GM23338 (cell line): ENCODE measurements around the gene FAXC. TPM values are rescaled to one million over a fixed set of nuclear protein-coding genes. Genes with fewer than 3 reads are reported as not detected.

ENCODE experiments used
- ATAC-seq: fragments of 200-7000 bp; cut with Tn5 transposase; 3 replicates; pipeline ENCODE4 v1.9.1; 2020
- DNase-seq: peaks from one replicate; pipeline ENCODE4 v3.0.0-alpha.2; 2015; ENCODE audit warnings: low spot score
- H2AFZ ChIP-seq: fragments of 200-600 bp; sonication (generic); 2 replicates; pipeline ENCODE4 v1.8.0; 2016; ENCODE audit warnings: antibody characterized with exemption, mild to moderate bottlenecking, moderate library complexity
- H3F3A ChIP-seq: fragments of 200-600 bp; sonication (generic); replicated peaks from 2 replicates; pipeline ENCODE4 v1.8.0; 2017; ENCODE audit warnings: antibody characterized with exemption, mixed run types, low read depth
- H3K27ac ChIP-seq: fragments of 200-600 bp; sonication (generic); 2 replicates; pipeline ENCODE4 v1.6.1; 2016; ENCODE audit warnings: low read depth
- H3K27me3 ChIP-seq: fragments of 200-600 bp; sonication (generic); 2 replicates; pipeline ENCODE4 v1.8.0; 2016; ENCODE audit warnings: mild to moderate bottlenecking, mixed run types, moderate library complexity; ENCODE audit not compliant: insufficient read depth
- H3K36me3 ChIP-seq: fragments of 200-600 bp; sonication (generic); 2 replicates; pipeline ENCODE4 v1.8.0; 2016; ENCODE audit warnings: mild to moderate bottlenecking; ENCODE audit not compliant: insufficient read depth
- H3K4me1 ChIP-seq: fragments of 200-600 bp; sonication (generic); 2 replicates; pipeline ENCODE4 v1.8.0; 2016; ENCODE audit warnings: mild to moderate bottlenecking, moderate library complexity; ENCODE audit not compliant: insufficient read depth
- H3K4me2 ChIP-seq: fragments of 200-600 bp; sonication (generic); 2 replicates; pipeline ENCODE4 v1.7.1; 2017; ENCODE audit warnings: mixed run types
- H3K4me3 ChIP-seq: fragments of 200-600 bp; sonication (generic); 2 replicates; pipeline ENCODE4 v1.6.1; 2016; ENCODE audit warnings: mixed run types
- H3K79me2 ChIP-seq: fragments of 200-600 bp; sonication (generic); replicated peaks from 2 replicates; pipeline ENCODE4 v1.8.0; 2017; ENCODE audit warnings: mild to moderate bottlenecking; ENCODE audit not compliant: insufficient read depth
- H3K9me2 ChIP-seq: fragments of 200-600 bp; sonication (generic); 2 replicates; pipeline ENCODE4 v1.8.0; 2017; ENCODE audit not compliant: insufficient read depth
- H4K20me1 ChIP-seq: fragments of 200-600 bp; sonication (generic); replicated peaks from 2 replicates; pipeline ENCODE4 v1.8.0; 2017; ENCODE audit warnings: mild to moderate bottlenecking; ENCODE audit not compliant: insufficient read depth
- H3K27ac Mint-ChIP-seq: 2 replicates; pipeline ENCODE4 v1.8.0; 2020; ENCODE audit warnings: inconsistent platforms, mild to moderate bottlenecking, moderate library complexity, mixed read lengths
- H3K27me3 Mint-ChIP-seq: 3 replicates; pipeline ENCODE4 v1.8.0; 2022; ENCODE audit warnings: low read depth, mild to moderate bottlenecking, moderate library complexity, mixed read lengths, inconsistent platforms; ENCODE audit not compliant: insufficient read depth, poor library complexity
- H3K36me3 Mint-ChIP-seq: 3 replicates; pipeline ENCODE4 v1.8.0; 2021; ENCODE audit warnings: low read depth, mild to moderate bottlenecking, inconsistent platforms, moderate library complexity, mixed read lengths
- H3K4me1 Mint-ChIP-seq: 3 replicates; pipeline ENCODE4 v1.8.0; 2020; ENCODE audit warnings: mild to moderate bottlenecking, inconsistent platforms, mixed read lengths
- H3K4me3 Mint-ChIP-seq: 3 replicates; pipeline ENCODE4 v1.8.0; 2021; ENCODE audit warnings: moderate library complexity, mild to moderate bottlenecking, inconsistent platforms, mixed read lengths
- H3K9me3 Mint-ChIP-seq: 3 replicates; pipeline ENCODE4 v1.8.0; 2020; ENCODE audit warnings: moderate library complexity, mild to moderate bottlenecking, inconsistent platforms, mixed read lengths
- CREB1 ChIP-seq: fragments of 250-450 bp; sonication (Bioruptor Pico); IDR thresholded peaks from 2 replicates; pipeline ENCODE4 v1.5.0; 2020; ENCODE audit warnings: low read depth, mild to moderate bottlenecking, moderate library complexity
- JUNB ChIP-seq: IDR thresholded peaks from one replicate; pipeline ENCODE4 v1.6.1; 2016; ENCODE audit warnings: antibody characterized with exemption; ENCODE audit not compliant: unreplicated experiment
- STAT1 ChIP-seq: IDR thresholded peaks from one replicate; pipeline ENCODE4 v1.6.1; 2016; ENCODE audit warnings: antibody characterized with exemption; ENCODE audit not compliant: unreplicated experiment
- ZNF114 ChIP-seq: fragments of 250-450 bp; sonication (Bioruptor Pico); IDR thresholded peaks from 2 replicates; pipeline ENCODE4 v1.5.0; 2020; ENCODE audit warnings: mild to moderate bottlenecking, moderate library complexity
- ZNF331 ChIP-seq: fragments of 250-450 bp; sonication (Bioruptor Pico); IDR thresholded peaks from 2 replicates; pipeline ENCODE4 v1.5.0; 2020; ENCODE audit warnings: low read depth, mild to moderate bottlenecking, moderate library complexity
- polyA plus RNA-seq: library from polyadenylated mRNA; unstranded; fragments of >200 nt; fragmentation: Nextera tagmentation; extraction: Ambion mirVana; gene quantifications from 2 replicates; pipeline ENCODE4 v1.2.1, GENCODE V29; 2016
- total RNA-seq: library from RNA; depleted of rRNA; stranded (reverse); fragments of >200 nt; shearing (Covaris generic); gene quantifications from 2 replicates; pipeline ENCODE4 v1.2.3, GENCODE V29; 2014
- TF ChIP-seq, protein P1 (sequence below): IDR thresholded peaks from 2 replicates; pipeline ENCODE4 v1.6.1; 2016; ENCODE audit warnings: antibody characterized with exemption
- TF ChIP-seq, protein P2 (sequence below): IDR thresholded peaks from one replicate; pipeline ENCODE4 v1.6.1; 2018; ENCODE audit warnings: antibody characterized with exemption; ENCODE audit not compliant: unreplicated experiment
- TF ChIP-seq, protein P3 (sequence below), 2 experiments: fragments of 200-600 bp in 1 of 2; sonication (generic) in 1 of 2; conservative IDR thresholded peaks; 2 replicates each; pipeline versions ENCODE4 v1.5.1 to v1.6.1; 2016 to 2017; ENCODE audit warnings: antibody characterized with exemption in 2 of 2, low read depth in 2 of 2, mild to moderate bottlenecking in 2 of 2, moderate library complexity in 1 of 2

FAXC gene
- total and polyA plus RNA-seq, 2 experiments from 2014 or later: 10.5 to 15.2 TPM

DNA sequence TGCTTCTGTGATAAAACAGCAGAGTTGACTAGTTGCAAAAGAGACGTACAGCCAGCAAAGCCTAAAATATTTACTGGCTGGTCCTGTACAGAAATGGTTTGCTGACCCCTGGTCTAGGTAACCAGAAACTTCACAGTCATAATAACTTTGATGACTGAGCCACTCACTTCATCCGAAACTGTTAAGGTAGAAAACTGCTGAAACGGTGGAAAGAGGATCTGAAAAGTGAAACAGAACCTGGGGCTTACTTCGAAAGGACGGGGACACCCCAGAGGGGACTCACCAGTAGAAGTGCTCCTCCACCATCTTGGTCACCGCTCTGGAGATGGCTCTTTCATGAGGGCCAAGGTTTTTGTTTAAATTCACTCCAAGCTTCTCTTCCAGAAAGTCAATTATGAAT is 16.4 kb downstream of the FAXC start:
- Histone ChIP-seq H3K79me2 (no peaks in the 10 kb centered on the region), H3K4me2 (no peak overlapping the region), H3F3A (no peaks in the 10 kb centered on the region), H3K4me3 (no peak overlapping the region), H3K36me3 (no peaks in the 10 kb centered on the region), H3K27ac (no peak overlapping the region), H3K4me1 (no peaks in the 10 kb centered on the region; the same call in 1 of the 2 replicates), H3K9me2 (no peaks in the 10 kb centered on the region), H2AFZ (no peak overlapping the region), H4K20me1 (no peaks in the 10 kb centered on the region; the same call in 1 of the 2 replicates), H3K27me3 (no peaks in the 10 kb centered on the region)
- TF ChIP-seq ZNF114 (CRISPR knock-in tag): no peak
- TF ChIP-seq, protein P1, sequence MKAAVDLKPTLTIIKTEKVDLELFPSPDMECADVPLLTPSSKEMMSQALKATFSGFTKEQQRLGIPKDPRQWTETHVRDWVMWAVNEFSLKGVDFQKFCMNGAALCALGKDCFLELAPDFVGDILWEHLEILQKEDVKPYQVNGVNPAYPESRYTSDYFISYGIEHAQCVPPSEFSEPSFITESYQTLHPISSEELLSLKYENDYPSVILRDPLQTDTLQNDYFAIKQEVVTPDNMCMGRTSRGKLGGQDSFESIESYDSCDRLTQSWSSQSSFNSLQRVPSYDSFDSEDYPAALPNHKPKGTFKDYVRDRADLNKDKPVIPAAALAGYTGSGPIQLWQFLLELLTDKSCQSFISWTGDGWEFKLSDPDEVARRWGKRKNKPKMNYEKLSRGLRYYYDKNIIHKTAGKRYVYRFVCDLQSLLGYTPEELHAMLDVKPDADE: no peak
- TF ChIP-seq ZNF331 (CRISPR knock-in tag): no peak
- TF ChIP-seq, protein P2, sequence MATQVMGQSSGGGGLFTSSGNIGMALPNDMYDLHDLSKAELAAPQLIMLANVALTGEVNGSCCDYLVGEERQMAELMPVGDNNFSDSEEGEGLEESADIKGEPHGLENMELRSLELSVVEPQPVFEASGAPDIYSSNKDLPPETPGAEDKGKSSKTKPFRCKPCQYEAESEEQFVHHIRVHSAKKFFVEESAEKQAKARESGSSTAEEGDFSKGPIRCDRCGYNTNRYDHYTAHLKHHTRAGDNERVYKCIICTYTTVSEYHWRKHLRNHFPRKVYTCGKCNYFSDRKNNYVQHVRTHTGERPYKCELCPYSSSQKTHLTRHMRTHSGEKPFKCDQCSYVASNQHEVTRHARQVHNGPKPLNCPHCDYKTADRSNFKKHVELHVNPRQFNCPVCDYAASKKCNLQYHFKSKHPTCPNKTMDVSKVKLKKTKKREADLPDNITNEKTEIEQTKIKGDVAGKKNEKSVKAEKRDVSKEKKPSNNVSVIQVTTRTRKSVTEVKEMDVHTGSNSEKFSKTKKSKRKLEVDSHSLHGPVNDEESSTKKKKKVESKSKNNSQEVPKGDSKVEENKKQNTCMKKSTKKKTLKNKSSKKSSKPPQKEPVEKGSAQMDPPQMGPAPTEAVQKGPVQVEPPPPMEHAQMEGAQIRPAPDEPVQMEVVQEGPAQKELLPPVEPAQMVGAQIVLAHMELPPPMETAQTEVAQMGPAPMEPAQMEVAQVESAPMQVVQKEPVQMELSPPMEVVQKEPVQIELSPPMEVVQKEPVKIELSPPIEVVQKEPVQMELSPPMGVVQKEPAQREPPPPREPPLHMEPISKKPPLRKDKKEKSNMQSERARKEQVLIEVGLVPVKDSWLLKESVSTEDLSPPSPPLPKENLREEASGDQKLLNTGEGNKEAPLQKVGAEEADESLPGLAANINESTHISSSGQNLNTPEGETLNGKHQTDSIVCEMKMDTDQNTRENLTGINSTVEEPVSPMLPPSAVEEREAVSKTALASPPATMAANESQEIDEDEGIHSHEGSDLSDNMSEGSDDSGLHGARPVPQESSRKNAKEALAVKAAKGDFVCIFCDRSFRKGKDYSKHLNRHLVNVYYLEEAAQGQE: no peak
- Mint-ChIP-seq H3K27ac (no peak overlapping the region), H3K9me3 (no peaks in the 10 kb centered on the region), H3K4me1 (peaks cover 11% of the 10 kb centered on the region; the same call in 2 of the 3 replicates), H3K4me3 (no peak overlapping the region), H3K27me3 (peaks cover 3% of the 10 kb centered on the region), H3K36me3 (no peaks in the 10 kb centered on the region)
- DNase-seq: no peak
- no peak for ATAC-seq

DNA sequence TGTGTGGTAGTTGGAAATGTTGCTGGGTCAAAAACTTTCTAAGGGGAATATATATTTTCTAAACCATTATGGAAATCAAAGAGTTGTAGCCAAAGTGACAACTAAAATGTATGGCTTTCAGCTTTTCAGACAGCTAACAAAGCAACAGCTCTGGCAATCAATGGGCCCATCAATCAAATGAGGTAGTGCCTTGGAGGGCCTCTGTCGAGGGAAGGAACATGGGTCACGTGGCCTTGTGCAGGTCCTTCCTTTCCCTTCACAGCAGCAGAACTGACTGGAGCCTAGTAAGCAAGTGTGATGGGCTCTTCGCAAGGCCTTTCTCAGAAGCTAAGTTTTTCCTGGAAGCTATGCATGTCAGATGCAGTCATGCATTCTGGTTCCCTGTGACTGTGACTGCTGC is 17.9 kb downstream of the FAXC start:
- Histone ChIP-seq H3K4me3 (no peak overlapping the region), H3K27me3 (no peaks in the 10 kb centered on the region), H3F3A (no peaks in the 10 kb centered on the region), H4K20me1 (no peaks in the 10 kb centered on the region; the same call in 1 of the 2 replicates), H3K27ac (no peak overlapping the region), H3K79me2 (no peaks in the 10 kb centered on the region), H2AFZ (no peak overlapping the region), H3K9me2 (peaks cover 7% of the 10 kb centered on the region; the same call in 1 of the 2 replicates), H3K4me1 (no peaks in the 10 kb centered on the region; the same call in 1 of the 2 replicates), H3K36me3 (no peaks in the 10 kb centered on the region), H3K4me2 (no peak overlapping the region)
- Mint-ChIP-seq H3K27me3 (peaks cover 3% of the 10 kb centered on the region), H3K36me3 (no peaks in the 10 kb centered on the region), H3K9me3 (no peaks in the 10 kb centered on the region), H3K4me1 (peaks cover 11% of the 10 kb centered on the region; the same call in 2 of the 3 replicates), H3K27ac (no peak overlapping the region), H3K4me3 (no peak overlapping the region)
- no peak for DNase-seq
- ATAC-seq: no peak
- TF ChIP-seq, protein P2: no peak
- TF ChIP-seq, protein P3, sequence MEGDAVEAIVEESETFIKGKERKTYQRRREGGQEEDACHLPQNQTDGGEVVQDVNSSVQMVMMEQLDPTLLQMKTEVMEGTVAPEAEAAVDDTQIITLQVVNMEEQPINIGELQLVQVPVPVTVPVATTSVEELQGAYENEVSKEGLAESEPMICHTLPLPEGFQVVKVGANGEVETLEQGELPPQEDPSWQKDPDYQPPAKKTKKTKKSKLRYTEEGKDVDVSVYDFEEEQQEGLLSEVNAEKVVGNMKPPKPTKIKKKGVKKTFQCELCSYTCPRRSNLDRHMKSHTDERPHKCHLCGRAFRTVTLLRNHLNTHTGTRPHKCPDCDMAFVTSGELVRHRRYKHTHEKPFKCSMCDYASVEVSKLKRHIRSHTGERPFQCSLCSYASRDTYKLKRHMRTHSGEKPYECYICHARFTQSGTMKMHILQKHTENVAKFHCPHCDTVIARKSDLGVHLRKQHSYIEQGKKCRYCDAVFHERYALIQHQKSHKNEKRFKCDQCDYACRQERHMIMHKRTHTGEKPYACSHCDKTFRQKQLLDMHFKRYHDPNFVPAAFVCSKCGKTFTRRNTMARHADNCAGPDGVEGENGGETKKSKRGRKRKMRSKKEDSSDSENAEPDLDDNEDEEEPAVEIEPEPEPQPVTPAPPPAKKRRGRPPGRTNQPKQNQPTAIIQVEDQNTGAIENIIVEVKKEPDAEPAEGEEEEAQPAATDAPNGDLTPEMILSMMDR (conservative IDR thresholded peaks at IDR 0.05; ENCODE audit: low read depth in 2 of 2): no peak
- TF ChIP-seq, protein P1: no peak
- TF ChIP-seq JUNB (no peak), STAT1 (no peak), CREB1 (CRISPR knock-in tag) (no peak)
